Measurements from ENCODE around the gene HOXC6.
A peak's percentile ranks its signal among the peaks of the same experiment; 100 is the strongest.

Gene HOXC6

GRCh38 chr12:54053003-54053750 lies 24.9 kb downstream of the HOXC6 start:
- no peaks in the 10 kb centered on the region for H3K9me3 ChIP-seq (ENCODE audit: control insufficient read depth, insufficient read depth, low read depth, low read length)
- H3K4me3 ChIP-seq (ENCODE audit: low read depth, low read length) = peak overlapping the region; percentile 54
- CTCF ChIA-PET = interaction anchor here (0.6 to 2.6 kb wide), 16 partner anchors 9 to 326 kb away, joined by 3 to 12 read pairs (median 4); partner anchors contain the start of genes HOXC5 and HOXC8
- peaks cover 4 to 26% of the 10 kb centered on the region in 2 experiments for H3K36me3 ChIP-seq (ENCODE audit: control insufficient read depth in 2 of 2, insufficient read depth in 1 of 2, low read length in 2 of 2)
- POLR2A ChIA-PET = interaction anchor here (0.6 to 3.3 kb wide), 18 partner anchors 8 to 930 kb away, joined by 3 to 18 read pairs (median 4); partner anchors contain the start of genes HOXC5, HOXC8 and SMUG1
- H3K4me1 ChIP-seq (ENCODE audit: control insufficient read depth, insufficient read depth, low read length) = peaks cover 72% of the 10 kb centered on the region
- H3K27ac ChIP-seq (ENCODE audit: extremely low read depth, low read depth, low read length) = peak overlapping the region; percentile 99
- TF ChIP-seq ZNF19 (tag by site-specific recombination; IDR thresholded peaks at IDR 0.05; ENCODE audit: low read depth) (no peak), ZNF777 (tag by site-specific recombination; IDR thresholded peaks at IDR 0.05; ENCODE audit: borderline replicate concordance) (no peak), ZNF76 (tag by site-specific recombination; IDR thresholded peaks at IDR 0.05; ENCODE audit: borderline replicate concordance, low read depth) (peak; percentile 23; the same call in 1 of the 2 replicates), TCF7L2 (IDR thresholded peaks at IDR 0.05; ENCODE audit: borderline replicate concordance, low read depth, low read length) (no peak), ZNF266 (tag by site-specific recombination; IDR thresholded peaks at IDR 0.05; ENCODE audit: low read depth) (no peak), ZNF707 (tag by site-specific recombination; IDR thresholded peaks at IDR 0.05) (no peak), ZNF560 (tag by site-specific recombination; IDR thresholded peaks at IDR 0.05; ENCODE audit: borderline replicate concordance) (no peak), ZNF654 (tag by site-specific recombination; IDR thresholded peaks at IDR 0.05; ENCODE audit: low read depth) (no peak), GLI4 (tag by site-specific recombination; IDR thresholded peaks at IDR 0.05) (no peak), KLF1 (tag by site-specific recombination; IDR thresholded peaks at IDR 0.05) (no peak), GLIS1 (tag by site-specific recombination; IDR thresholded peaks at IDR 0.05) (no peak), KLF16 (tag by site-specific recombination; IDR thresholded peaks at IDR 0.05) (no peak), ZNF223 (tag by site-specific recombination; IDR thresholded peaks at IDR 0.05) (no peak), ZFP37 (tag by site-specific recombination; IDR thresholded peaks at IDR 0.05) (0 out of 2 replicates have a peak, but pooled peaks have one; percentile 5), ZNF148 (tag by site-specific recombination; IDR thresholded peaks at IDR 0.05; ENCODE audit: borderline replicate concordance) (no peak), ZNF768 (tag by site-specific recombination; IDR thresholded peaks at IDR 0.05) (no peak), HOXC10 (CRISPR knock-in tag; IDR thresholded peaks at IDR 0.05) (no peak), ZNF121 (tag by site-specific recombination; IDR thresholded peaks at IDR 0.05) (no peak), ZNF324 (tag by site-specific recombination; IDR thresholded peaks at IDR 0.05) (no peak), ZNF221 (tag by site-specific recombination; IDR thresholded peaks at IDR 0.05; ENCODE audit: borderline replicate concordance) (no peak), ZBTB48 (tag by site-specific recombination; IDR thresholded peaks at IDR 0.05) (no peak), ZNF600 (tag by site-specific recombination; IDR thresholded peaks at IDR 0.05) (no peak), ZSCAN30 (tag by site-specific recombination; IDR thresholded peaks at IDR 0.05) (0 out of 2 replicates have a peak, but pooled peaks have one; percentile 8), ZNF596 (tag by site-specific recombination; IDR thresholded peaks at IDR 0.05) (no peak), ZNF558 (tag by site-specific recombination; IDR thresholded peaks at IDR 0.05) (no peak), MZF1 (tag by site-specific recombination; IDR thresholded peaks at IDR 0.05; ENCODE audit: borderline replicate concordance) (no peak), SP3 (tag by site-specific recombination; IDR thresholded peaks at IDR 0.05) (peak; percentile 26; the same call in 1 of the 2 replicates), ZNF677 (tag by site-specific recombination; IDR thresholded peaks at IDR 0.05) (no peak), ZBTB6 (tag by site-specific recombination; IDR thresholded peaks at IDR 0.05) (no peak), ZNF518A (tag by site-specific recombination; conservative IDR thresholded peaks at IDR 0.05; ENCODE audit: low read depth) (no peak), ZNF112 (tag by site-specific recombination; IDR thresholded peaks at IDR 0.05) (no peak)
